Tracheal epithelial cell (primary cell): Measurements from ENCODE around the gene TGIF2LY. TPM values are rescaled to one million over a fixed set of nuclear protein-coding genes. Genes with fewer than 3 reads are reported as not detected.

Source experiments
- total RNA-seq: library from RNA; depleted of rRNA; stranded (reverse); fragments of >200 nt; gene quantifications from 2 replicates; pipeline ENCODE4 v1.2.1, GENCODE V29; 2014

TGIF2LY gene
- total RNA-seq = not detected in 2 replicates

GRCh38 chrY:3578767-3579166, at the start of gene TGIF2LY:
Gene TGIF2LY, plus strand, starts transcription at chrY:3579067. Its CDS starts 178 bp downstream, at chrY:3579245.

